Measurements from ENCODE around the gene SPATA13.

Gene SPATA13

DNA sequence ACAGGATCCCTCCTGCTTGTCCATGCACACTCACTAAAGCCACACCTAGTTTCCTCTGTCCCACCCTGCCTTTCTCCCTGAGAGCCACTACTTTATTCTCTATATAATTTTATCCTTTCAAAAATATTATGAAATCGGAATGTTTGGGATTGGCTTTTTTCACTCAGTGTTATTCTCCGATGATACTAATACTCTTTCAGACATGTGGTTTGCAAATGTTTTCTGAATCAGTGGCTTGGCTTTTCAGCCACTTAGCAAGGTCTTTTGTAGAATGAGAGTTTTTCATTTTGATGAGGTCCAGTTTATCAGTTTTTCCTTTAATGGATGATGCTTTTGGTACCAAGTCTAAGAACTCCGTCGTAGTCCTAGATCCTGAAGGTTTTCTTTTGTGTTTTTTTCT, 11.6 kb downstream of the SPATA13 start:
- no peaks in the 10 kb centered on the region for H3K36me3 ChIP-seq (ENCODE audit: control insufficient read depth in 1 of 2, insufficient read depth in 2 of 2, low read length in 2 of 2)
- no peak overlapping the region for H3K4me3 ChIP-seq (ENCODE audit: low read depth in 1 of 2, low read length in 2 of 2)
- H3K4me1 ChIP-seq (ENCODE audit: control insufficient read depth in 1 of 2, insufficient read depth in 2 of 2, low read length in 2 of 2) = peaks cover 3 to 5% of the 10 kb centered on the region in 2 donors
- no peaks in the 10 kb centered on the region for H3K9me3 ChIP-seq (ENCODE audit: control insufficient read depth in 1 of 2, low read length in 2 of 2)
- H3K27ac ChIP-seq (ENCODE audit: low read length) = no peak overlapping the region
- no peaks in the 10 kb centered on the region for H3K27me3 ChIP-seq (ENCODE audit: low read depth, low read length)

DNA sequence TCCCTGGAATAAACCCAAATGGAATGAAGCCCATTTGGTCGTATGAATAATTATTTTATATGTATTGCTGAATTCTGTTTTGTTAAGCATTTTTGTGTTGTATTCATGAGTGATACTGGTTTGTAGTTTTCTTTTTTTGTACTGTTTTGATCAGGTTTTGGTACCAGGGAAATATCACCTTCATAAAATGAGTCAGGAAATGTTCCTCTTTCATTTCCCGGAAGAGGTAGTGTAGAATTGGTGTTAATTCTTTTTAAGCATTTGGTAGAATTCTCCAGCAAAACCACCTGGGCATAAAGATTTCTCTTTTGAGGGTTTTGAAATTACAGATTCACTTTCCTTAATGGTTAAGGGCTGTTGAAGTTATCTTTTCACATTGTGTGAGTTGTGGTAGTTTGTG, 13.3 kb downstream of the SPATA13 start:
- Histone ChIP-seq H3K4me3 (ENCODE audit: low read depth in 1 of 2, low read length in 2 of 2) (no peak overlapping the region), H3K4me1 (ENCODE audit: control insufficient read depth in 1 of 2, insufficient read depth in 2 of 2, low read length in 2 of 2) (peaks cover 3 to 5% of the 10 kb centered on the region in 2 donors), H3K27me3 (ENCODE audit: low read depth, low read length) (no peaks in the 10 kb centered on the region), H3K9me3 (ENCODE audit: control insufficient read depth in 1 of 2, low read length in 2 of 2) (no peaks in the 10 kb centered on the region), H3K27ac (ENCODE audit: low read length) (no peak overlapping the region), H3K36me3 (ENCODE audit: control insufficient read depth in 1 of 2, insufficient read depth in 2 of 2, low read length in 2 of 2) (no peaks in the 10 kb centered on the region)

DNA sequence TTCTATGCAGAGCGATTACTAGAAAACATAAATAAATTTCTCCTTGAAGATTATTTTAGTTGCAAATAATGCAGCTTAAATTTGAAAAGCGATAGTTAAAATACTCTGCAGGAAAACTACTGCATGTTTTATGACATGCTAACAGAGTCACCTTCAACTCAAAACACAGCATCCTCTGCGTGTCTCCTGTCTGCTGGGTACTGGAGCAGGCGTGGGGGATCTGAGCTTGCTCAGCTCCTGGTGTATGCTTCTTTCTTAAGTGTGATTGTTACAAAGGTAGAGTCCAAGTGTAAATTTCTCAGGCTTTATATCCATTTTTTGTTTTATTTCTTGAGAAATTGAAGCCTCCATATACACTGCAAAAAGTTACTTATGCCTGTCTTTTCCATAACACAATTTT, 15.3 kb downstream of the SPATA13 start:
- Histone ChIP-seq H3K4me3 (ENCODE audit: low read depth in 1 of 2, low read length in 2 of 2) (no peak overlapping the region), H3K36me3 (ENCODE audit: control insufficient read depth in 1 of 2, insufficient read depth in 2 of 2, low read length in 2 of 2) (no peaks in the 10 kb centered on the region), H3K9me3 (ENCODE audit: control insufficient read depth in 1 of 2, low read length in 2 of 2) (no peaks in the 10 kb centered on the region), H3K27ac (ENCODE audit: low read length) (no peak overlapping the region), H3K4me1 (ENCODE audit: control insufficient read depth in 1 of 2, insufficient read depth in 2 of 2, low read length in 2 of 2) (peaks cover 3 to 5% of the 10 kb centered on the region in 2 donors), H3K27me3 (ENCODE audit: low read depth, low read length) (no peaks in the 10 kb centered on the region)

DNA sequence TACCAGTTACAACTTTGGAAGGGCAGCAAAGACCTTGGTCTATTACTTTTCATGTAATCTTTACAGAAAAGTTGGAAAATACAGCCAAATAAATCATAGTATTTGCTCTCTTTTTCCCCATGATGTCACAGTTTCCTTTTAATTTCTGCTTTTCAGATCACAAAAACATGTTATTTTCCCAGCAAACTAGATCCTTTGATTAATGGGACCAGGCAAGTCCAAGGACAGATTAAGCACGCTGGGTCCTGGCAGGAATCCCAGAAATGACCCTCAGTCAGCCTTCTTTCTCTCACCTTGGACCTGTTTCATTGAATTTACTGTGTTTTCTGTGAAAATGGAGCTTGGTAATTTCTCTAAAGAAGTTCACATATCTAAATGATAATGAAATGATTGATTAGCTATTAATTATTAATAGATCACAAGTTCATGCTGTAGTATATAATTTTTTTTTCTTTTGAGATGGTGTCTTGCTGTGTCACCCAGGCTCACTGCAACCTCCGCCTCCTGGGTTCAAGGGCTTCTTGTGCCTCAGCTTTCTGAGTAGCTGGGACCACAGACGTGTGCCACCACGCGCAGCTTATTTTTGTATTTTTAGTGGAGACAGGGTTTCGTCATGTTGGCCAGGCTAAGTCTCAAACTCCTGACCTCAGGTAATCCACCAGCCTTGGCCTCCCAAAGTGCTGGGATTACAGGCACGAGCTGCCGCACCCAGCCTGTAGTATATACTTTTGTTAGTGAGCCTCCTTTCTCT, 16.0 kb downstream of the SPATA13 start:
- Histone ChIP-seq H3K9me3 (ENCODE audit: control insufficient read depth in 1 of 2, low read length in 2 of 2) (no peaks in the 10 kb centered on the region), H3K4me1 (ENCODE audit: control insufficient read depth in 1 of 2, insufficient read depth in 2 of 2, low read length in 2 of 2) (peaks cover 3 to 5% of the 10 kb centered on the region in 2 donors), H3K27me3 (ENCODE audit: low read depth, low read length) (no peaks in the 10 kb centered on the region), H3K36me3 (ENCODE audit: control insufficient read depth in 1 of 2, insufficient read depth in 2 of 2, low read length in 2 of 2) (no peaks in the 10 kb centered on the region), H3K4me3 (ENCODE audit: low read depth in 1 of 2, low read length in 2 of 2) (no peak overlapping the region), H3K27ac (ENCODE audit: low read length) (no peak overlapping the region)

DNA sequence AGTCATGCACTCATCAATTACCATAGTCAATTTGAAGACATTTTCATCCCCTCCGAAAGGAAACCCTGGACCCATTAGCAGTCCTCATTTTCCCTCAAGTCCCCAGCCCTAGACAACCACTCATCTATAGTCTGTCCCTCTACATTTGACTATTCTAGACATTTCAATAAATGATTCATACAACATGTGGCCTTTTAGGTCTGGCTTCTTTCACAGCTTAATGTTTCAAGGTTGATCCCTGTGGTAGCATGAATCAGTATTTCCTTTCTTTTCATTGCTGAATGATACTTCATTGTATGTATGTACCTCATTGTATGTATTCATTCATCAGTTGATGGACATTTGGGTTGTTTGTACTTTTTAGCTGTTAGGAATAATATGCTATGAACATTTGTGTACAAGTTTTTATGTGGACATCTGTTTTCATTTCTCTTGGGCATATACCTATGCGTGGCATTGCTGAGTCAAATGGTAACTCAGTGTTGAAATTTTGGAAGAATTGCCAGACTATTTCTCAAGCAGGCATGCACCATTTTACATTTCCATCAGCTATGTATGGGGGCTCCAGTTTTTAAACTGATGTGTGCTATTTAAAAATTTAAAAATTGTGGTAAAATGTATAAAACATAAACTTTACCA, 18.4 kb downstream of the SPATA13 start:
- H3K27me3 ChIP-seq (ENCODE audit: low read depth, low read length) = no peaks in the 10 kb centered on the region
- peaks cover 3 to 5% of the 10 kb centered on the region in 2 donors for H3K4me1 ChIP-seq (ENCODE audit: control insufficient read depth in 1 of 2, insufficient read depth in 2 of 2, low read length in 2 of 2)
- no peak overlapping the region for H3K4me3 ChIP-seq (ENCODE audit: low read depth in 1 of 2, low read length in 2 of 2)
- H3K36me3 ChIP-seq (ENCODE audit: control insufficient read depth in 1 of 2, insufficient read depth in 2 of 2, low read length in 2 of 2) = no peaks in the 10 kb centered on the region
- H3K27ac ChIP-seq (ENCODE audit: low read length) = no peak overlapping the region
- H3K9me3 ChIP-seq (ENCODE audit: control insufficient read depth in 1 of 2, low read length in 2 of 2) = no peaks in the 10 kb centered on the region

DNA sequence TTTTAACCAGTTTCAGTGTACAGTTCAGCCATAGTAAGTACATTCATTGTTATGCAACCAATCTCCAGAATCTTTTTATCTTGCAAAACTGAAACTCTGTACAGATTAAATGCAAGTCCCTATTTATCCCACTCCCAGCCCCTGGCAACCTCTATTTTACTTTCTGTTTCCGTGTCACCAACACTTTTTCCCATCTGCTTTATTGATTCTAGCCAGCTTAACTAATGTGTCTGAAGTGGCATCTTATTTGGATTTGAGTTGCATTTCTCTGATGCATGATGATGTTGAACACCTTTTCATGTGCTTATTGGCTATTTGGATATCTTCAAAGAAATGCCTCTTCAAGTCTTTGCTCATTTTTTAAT, 18.9 kb downstream of the SPATA13 start:
- H3K4me1 ChIP-seq (ENCODE audit: control insufficient read depth in 1 of 2, insufficient read depth in 2 of 2, low read length in 2 of 2) = peaks cover 3 to 5% of the 10 kb centered on the region in 2 donors
- H3K9me3 ChIP-seq (ENCODE audit: control insufficient read depth in 1 of 2, low read length in 2 of 2) = no peaks in the 10 kb centered on the region
- no peaks in the 10 kb centered on the region for H3K36me3 ChIP-seq (ENCODE audit: control insufficient read depth in 1 of 2, insufficient read depth in 2 of 2, low read length in 2 of 2)
- no peak overlapping the region for H3K4me3 ChIP-seq (ENCODE audit: low read depth in 1 of 2, low read length in 2 of 2)
- H3K27me3 ChIP-seq (ENCODE audit: low read depth, low read length) = no peaks in the 10 kb centered on the region
- no peak overlapping the region for H3K27ac ChIP-seq (ENCODE audit: low read length)

DNA sequence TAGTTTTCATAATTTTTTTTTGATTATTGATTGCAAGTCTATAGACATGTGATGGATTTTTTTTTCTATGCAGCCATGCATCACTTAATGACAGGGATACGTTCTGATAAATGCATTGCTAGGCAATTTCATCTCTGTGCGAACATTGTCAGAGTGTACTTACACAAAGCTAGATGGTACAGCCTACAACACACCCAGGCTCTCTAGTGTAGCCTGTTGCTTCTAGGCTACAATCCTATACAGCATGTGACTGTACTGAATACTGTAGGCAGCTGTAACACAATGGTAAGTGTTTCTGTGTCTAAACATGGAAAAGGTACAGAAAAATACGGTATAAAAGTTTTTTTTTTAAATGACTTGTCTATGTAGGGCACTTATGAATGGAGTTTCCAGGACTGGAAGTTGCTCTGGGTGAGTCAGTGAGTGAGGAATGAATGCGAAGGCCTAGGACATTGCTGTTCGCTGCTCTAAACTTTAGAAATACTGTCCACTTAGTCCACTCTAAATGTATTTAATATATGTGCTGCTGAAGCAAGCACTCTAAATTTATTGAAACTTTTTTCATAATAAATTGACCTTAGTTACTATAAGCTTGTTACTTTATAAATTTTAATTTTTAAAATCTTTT, 20.3 kb downstream of the SPATA13 start:
- H3K36me3 ChIP-seq (ENCODE audit: control insufficient read depth in 1 of 2, insufficient read depth in 2 of 2, low read length in 2 of 2) = no peaks in the 10 kb centered on the region
- no peak overlapping the region for H3K4me3 ChIP-seq (ENCODE audit: low read depth in 1 of 2, low read length in 2 of 2)
- peaks cover 0 to 2% of the 10 kb centered on the region in 2 donors for H3K4me1 ChIP-seq (ENCODE audit: control insufficient read depth in 1 of 2, insufficient read depth in 2 of 2, low read length in 2 of 2)
- no peaks in the 10 kb centered on the region for H3K27me3 ChIP-seq (ENCODE audit: low read depth, low read length)
- H3K9me3 ChIP-seq (ENCODE audit: control insufficient read depth in 1 of 2, low read length in 2 of 2) = no peaks in the 10 kb centered on the region
- no peak overlapping the region for H3K27ac ChIP-seq (ENCODE audit: low read length)

DNA sequence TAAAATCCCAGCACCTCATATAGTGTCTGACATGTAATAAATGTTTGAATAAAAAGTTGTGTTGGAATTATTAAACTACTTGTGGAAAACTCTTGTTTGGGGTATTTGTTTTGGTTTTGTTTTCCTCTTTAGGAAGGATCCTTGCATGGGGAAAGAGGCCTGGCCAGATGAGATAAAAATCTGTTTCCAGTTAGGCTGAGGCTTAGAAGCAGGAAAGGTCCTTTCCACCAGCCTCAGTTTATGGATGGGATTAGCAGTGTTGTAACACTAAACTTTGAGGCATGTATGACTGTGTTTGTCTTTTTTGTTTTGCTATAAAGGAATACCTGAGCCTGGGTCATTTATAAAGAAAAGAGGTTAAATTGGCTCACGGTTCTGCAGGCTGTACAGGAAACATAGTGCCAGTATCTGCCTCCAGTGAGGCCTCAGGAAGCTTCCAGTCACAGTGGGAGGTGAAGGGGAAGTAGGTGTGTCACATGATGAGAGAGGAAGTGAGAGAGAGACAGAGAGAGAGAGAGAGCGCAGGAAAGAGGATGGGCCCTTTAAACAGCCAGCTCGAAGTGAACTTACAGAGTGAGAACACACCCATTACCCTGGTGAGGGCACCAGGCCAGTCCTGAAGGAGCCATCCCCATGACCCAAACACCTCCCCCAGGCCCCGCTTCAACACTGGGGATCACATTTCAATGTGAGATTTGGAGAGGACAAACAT, 21.6 kb downstream of the SPATA13 start:
- Histone ChIP-seq H3K4me3 (ENCODE audit: low read depth in 1 of 2, low read length in 2 of 2) (no peak overlapping the region), H3K27ac (ENCODE audit: low read length) (no peak overlapping the region), H3K4me1 (ENCODE audit: control insufficient read depth in 1 of 2, insufficient read depth in 2 of 2, low read length in 2 of 2) (peaks cover 0 to 1% of the 10 kb centered on the region in 2 donors), H3K9me3 (ENCODE audit: control insufficient read depth in 1 of 2, low read length in 2 of 2) (no peaks in the 10 kb centered on the region), H3K27me3 (ENCODE audit: low read depth, low read length) (no peaks in the 10 kb centered on the region), H3K36me3 (ENCODE audit: control insufficient read depth in 1 of 2, insufficient read depth in 2 of 2, low read length in 2 of 2) (no peaks in the 10 kb centered on the region)

DNA sequence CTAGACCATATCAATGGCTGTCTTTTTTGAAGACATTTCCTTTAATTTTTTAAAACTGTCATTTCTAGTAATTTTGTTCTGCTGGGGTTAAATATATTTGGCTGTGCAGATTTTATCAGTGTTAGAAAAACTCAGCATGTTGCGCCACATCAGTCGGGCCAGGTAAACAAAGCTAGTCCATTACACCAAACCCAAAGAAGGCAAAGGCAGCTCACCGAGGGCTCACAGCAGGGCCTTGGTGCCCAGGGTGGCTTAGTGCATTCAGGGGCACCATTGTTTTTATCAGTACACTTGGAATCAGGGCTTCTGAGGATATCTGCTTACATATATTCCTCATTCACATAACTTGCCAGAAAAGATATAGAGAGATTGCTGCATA, 22.2 kb downstream of the SPATA13 start:
- H3K36me3 ChIP-seq (ENCODE audit: control insufficient read depth in 1 of 2, insufficient read depth in 2 of 2, low read length in 2 of 2) = no peaks in the 10 kb centered on the region
- H3K27me3 ChIP-seq (ENCODE audit: low read depth, low read length) = no peaks in the 10 kb centered on the region
- no peak overlapping the region for H3K27ac ChIP-seq (ENCODE audit: low read length)
- H3K4me1 ChIP-seq (ENCODE audit: control insufficient read depth in 1 of 2, insufficient read depth in 2 of 2, low read length in 2 of 2) = peaks cover 0 to 3% of the 10 kb centered on the region in 2 donors
- no peaks in the 10 kb centered on the region for H3K9me3 ChIP-seq (ENCODE audit: control insufficient read depth in 1 of 2, low read length in 2 of 2)
- H3K4me3 ChIP-seq (ENCODE audit: low read depth in 1 of 2, low read length in 2 of 2) = no peak overlapping the region

DNA sequence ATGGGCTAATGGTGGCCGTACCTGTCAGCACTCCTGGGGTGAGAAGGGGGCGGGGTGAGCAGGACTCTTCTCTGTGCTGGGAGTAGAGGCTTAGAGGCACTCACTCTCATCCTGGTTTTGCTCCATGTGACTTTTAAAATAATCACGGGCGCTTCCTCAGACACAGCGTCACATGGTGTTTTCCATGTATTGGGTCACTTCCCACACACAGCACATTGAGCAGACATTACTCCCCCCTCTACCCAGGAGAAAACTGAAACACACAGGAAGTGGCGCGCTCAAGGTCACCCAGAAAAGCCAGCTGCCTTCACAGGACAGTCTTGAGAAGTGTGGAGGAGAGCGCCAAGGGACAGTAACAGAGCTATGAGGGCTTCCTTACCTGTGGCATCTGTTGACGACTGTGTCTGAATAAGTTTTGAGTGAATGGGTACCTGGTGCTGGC, 23.2 kb downstream of the SPATA13 start:
- H3K27me3 ChIP-seq (ENCODE audit: low read depth, low read length) = no peaks in the 10 kb centered on the region
- no peak overlapping the region for H3K4me3 ChIP-seq (ENCODE audit: low read depth in 1 of 2, low read length in 2 of 2)
- no peaks in the 10 kb centered on the region for H3K36me3 ChIP-seq (ENCODE audit: control insufficient read depth in 1 of 2, insufficient read depth in 2 of 2, low read length in 2 of 2)
- peak overlapping the region; percentile 67 for H3K27ac ChIP-seq (ENCODE audit: low read length)
- no peaks in the 10 kb centered on the region for H3K9me3 ChIP-seq (ENCODE audit: control insufficient read depth in 1 of 2, low read length in 2 of 2)
- H3K4me1 ChIP-seq (ENCODE audit: control insufficient read depth in 1 of 2, insufficient read depth in 2 of 2, low read length in 2 of 2) = peaks cover 0 to 3% of the 10 kb centered on the region in 2 donors

DNA sequence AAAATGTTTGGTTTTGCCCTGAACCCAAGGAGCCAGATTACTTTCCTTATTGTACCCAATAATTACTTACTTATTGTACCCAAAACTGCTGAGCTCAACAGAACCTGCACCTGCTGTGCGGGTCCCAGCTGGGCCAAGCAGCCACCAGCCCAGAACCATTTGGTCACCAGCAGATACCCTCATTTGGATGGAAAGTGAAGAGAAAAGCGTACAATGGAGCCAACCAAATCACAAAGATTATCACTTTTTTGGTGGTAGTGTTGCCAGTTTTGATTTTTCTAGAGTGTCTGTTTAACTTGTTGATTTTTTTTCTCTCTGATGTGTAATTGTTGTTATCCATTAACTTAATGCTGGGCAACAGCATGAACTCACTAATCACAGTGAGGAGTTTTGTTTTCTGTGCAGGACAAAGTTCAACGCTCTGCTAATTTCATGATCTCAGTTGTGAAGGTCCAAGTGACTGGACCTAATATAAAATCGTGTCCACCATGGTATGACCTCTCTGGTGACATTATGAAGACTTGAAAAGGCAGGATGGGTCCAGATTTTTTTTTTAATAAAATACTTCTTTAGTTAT, 23.8 kb downstream of the SPATA13 start:
- Histone ChIP-seq H3K4me1 (ENCODE audit: control insufficient read depth in 1 of 2, insufficient read depth in 2 of 2, low read length in 2 of 2) (peaks cover 0 to 3% of the 10 kb centered on the region in 2 donors), H3K36me3 (ENCODE audit: control insufficient read depth in 1 of 2, insufficient read depth in 2 of 2, low read length in 2 of 2) (no peaks in the 10 kb centered on the region), H3K9me3 (ENCODE audit: control insufficient read depth in 1 of 2, low read length in 2 of 2) (no peaks in the 10 kb centered on the region), H3K27ac (ENCODE audit: low read length) (peak overlapping the region; percentile 67), H3K27me3 (ENCODE audit: low read depth, low read length) (no peaks in the 10 kb centered on the region), H3K4me3 (ENCODE audit: low read depth in 1 of 2, low read length in 2 of 2) (no peak overlapping the region)
